HCT116 (cell line): ENCODE data around the gene PLGRKT. TPM values are rescaled to one million over a fixed set of nuclear protein-coding genes. Genes with fewer than 3 reads are reported as not detected.

Experiments
- ATAC-seq: fragments of 200-7000 bp; cut with Tn5 transposase; 2 replicates; pipeline ENCODE4 v1.9.1; 2020; ENCODE audit warnings: mild to moderate bottlenecking, moderate library complexity
- BruUV-seq: library from RNA; stranded (reverse); fragments of 400-500 nt; replicated peaks from 2 replicates; lab custom pipeline; 2021; lab: Mats Ljungman, UMichigan
- CTCF ChIA-PET: fragments of 300-600 bp; sonication (Branson Sonifier 250); formaldehyde crosslinking; loops from one replicate; lab custom pipeline; 2021; ENCODE audit warnings: antibody characterized with exemption; lab: Charles Lee
- POLR2A ChIA-PET: fragments of 300-600, 350-600 bp; sonication (Branson Sonifier 250); formaldehyde crosslinking; loops from one replicate; lab custom pipeline; 2021; ENCODE audit warnings: antibody characterized with exemption; lab: Charles Lee
- RAD21 ChIA-PET, 2 experiments: fragments of 300-600 bp; sonication (Branson Sonifier 250); formaldehyde crosslinking; loops; one replicate each; lab custom pipeline; 2023; ENCODE audit warnings: low total read pairs in 2 of 2; ENCODE audit not compliant: uncharacterized antibody in 2 of 2, unreplicated experiment in 2 of 2, low non-redundant PET in 1 of 2; lab: Charles Lee
- DNase-seq: peaks from one replicate; pipeline ENCODE4 v3.0.0-alpha.2; 2010; ENCODE audit warnings: low read depth, low spot score
- H2AFZ ChIP-seq: fragments of 200-600 bp; shearing (Covaris generic), sonication (generic); 2 replicates; pipeline ENCODE4 v1.6.1; 2017; ENCODE audit warnings: low read depth, mixed run types, mixed read lengths, antibody characterized with exemption, low read length; ENCODE audit not compliant: poor library complexity, severe bottlenecking
- H3K27ac ChIP-seq: 2 replicates; pipeline ENCODE4 v1.5.1; 2012; ENCODE audit warnings: low read depth, low read length
- H3K27me3 ChIP-seq: fragments of 200-600 bp; sonication (generic); 2 replicates; pipeline ENCODE4 v1.6.1; 2016; ENCODE audit warnings: mixed run types, low read length, mixed read lengths; ENCODE audit not compliant: insufficient read depth
- H3K36me3 ChIP-seq, 2 experiments: fragments of 200-500 bp in 1 of 2; fragments of 200-600 bp in 1 of 2; sonication (Bioruptor generic) in 1 of 2; sonication (generic) in 1 of 2; 2 replicates each; pipeline versions ENCODE4 v1.5.1 to v1.6.1; 2014 to 2016; ENCODE audit warnings: low read length in 2 of 2, inconsistent platforms in 1 of 2, mixed read lengths in 1 of 2, mixed run types in 1 of 2; ENCODE audit not compliant: insufficient read depth in 2 of 2, control insufficient read depth in 1 of 2
- H3K4me1 ChIP-seq, 2 experiments: fragments of 200-600 bp in 1 of 2; sonication (generic) in 1 of 2; 2 replicates each; pipeline versions ENCODE4 v1.5.1 to v1.6.1; 2012 to 2017; ENCODE audit warnings: low read length in 2 of 2, inconsistent platforms in 1 of 2, mild to moderate bottlenecking in 1 of 2, mixed read lengths in 1 of 2, mixed run types in 1 of 2, moderate library complexity in 1 of 2; ENCODE audit not compliant: insufficient read depth in 2 of 2, control insufficient read depth in 1 of 2
- H3K4me2 ChIP-seq: fragments of 200-600 bp; sonication (generic); 2 replicates; pipeline ENCODE4 v1.6.1; 2017; ENCODE audit warnings: mixed run types, low read length, mixed read lengths
- H3K4me3 ChIP-seq, 2 experiments: fragments of 200-600 bp in 1 of 2; sonication (generic) in 1 of 2; replicated peaks in 1 of 2; 2 replicates each; pipeline ENCODE4 v1.5.1; 2011 to 2016; ENCODE audit warnings: low read length in 2 of 2, control low read depth in 1 of 2, low read depth in 1 of 2, mild to moderate bottlenecking in 1 of 2, mixed read lengths in 1 of 2, mixed run types in 1 of 2
- H3K79me2 ChIP-seq: fragments of 200-600 bp; sonication (generic); 2 replicates; pipeline ENCODE4 v1.6.1; 2017; ENCODE audit warnings: mild to moderate bottlenecking, mixed run types, low read length, moderate library complexity, mixed read lengths; ENCODE audit not compliant: insufficient read depth
- H3K9ac ChIP-seq: fragments of 200-600 bp; sonication (generic); 2 replicates; pipeline ENCODE4 v1.6.1; 2016; ENCODE audit warnings: low read length, mixed read lengths
- H3K9me2 ChIP-seq: fragments of 200-600 bp; sonication (generic), shearing (Covaris generic); 2 replicates; pipeline ENCODE4 v1.6.1; 2017; ENCODE audit warnings: mixed run types, mild to moderate bottlenecking, moderate library complexity; ENCODE audit not compliant: insufficient read depth
- H3K9me3 ChIP-seq, 2 experiments: fragments of 200-500 bp in 1 of 2; fragments of 200-600 bp in 1 of 2; sonication (Bioruptor generic) in 1 of 2; sonication (generic) in 1 of 2; 2 replicates each; pipeline ENCODE4 v1.6.1; 2014 to 2017; ENCODE audit warnings: low read length in 2 of 2, mixed read lengths in 2 of 2, inconsistent platforms in 1 of 2, low read depth in 1 of 2, mild to moderate bottlenecking in 1 of 2, mixed run types in 1 of 2, moderate library complexity in 1 of 2; ENCODE audit not compliant: control insufficient read depth in 1 of 2, insufficient read depth in 1 of 2
- H4K20me1 ChIP-seq: fragments of 200-600 bp; sonication (generic), shearing (Covaris generic); 2 replicates; pipeline ENCODE4 v1.6.1; 2017; ENCODE audit warnings: mixed run types, mild to moderate bottlenecking, moderate library complexity; ENCODE audit not compliant: insufficient read depth
- CEBPB ChIP-seq: IDR thresholded peaks from 2 replicates; pipeline ENCODE4 v1.6.1; 2012; ENCODE audit warnings: low read depth
- EGR1 ChIP-seq: IDR thresholded peaks from 2 replicates; pipeline ENCODE4 v1.6.1; 2012; ENCODE audit warnings: low read depth
- EZH2phosphoT487 ChIP-seq: fragments of 200-600 bp; IDR thresholded peaks from 2 replicates; pipeline ENCODE4 v1.6.1; 2018; ENCODE audit warnings: antibody characterized with exemption, borderline replicate concordance
- FOSL1 ChIP-seq: IDR thresholded peaks from 2 replicates; pipeline ENCODE4 v1.6.1; 2012; ENCODE audit warnings: low read depth
- POLR2A ChIP-seq: IDR thresholded peaks from 2 replicates; pipeline ENCODE4 v1.7.0; 2011; ENCODE audit warnings: borderline replicate concordance; ENCODE audit not compliant: insufficient read depth, insufficient read length; ENCODE audit errors: extremely low read depth
- POLR2AphosphoS5 ChIP-seq: IDR thresholded peaks from 2 replicates; pipeline ENCODE4 v1.6.1; 2011; ENCODE audit warnings: mild to moderate bottlenecking, low read depth, low read length, moderate library complexity
- RAD21 ChIP-seq: IDR thresholded peaks from 2 replicates; pipeline ENCODE4 v1.6.1; 2012; ENCODE audit warnings: low read depth, mild to moderate bottlenecking
- SIN3A ChIP-seq: IDR thresholded peaks from 2 replicates; pipeline ENCODE4 v1.6.1; 2012; ENCODE audit warnings: low read depth
- SP1 ChIP-seq: IDR thresholded peaks from 2 replicates; pipeline ENCODE4 v1.6.1; 2012; ENCODE audit warnings: low read depth
- YY1 ChIP-seq: IDR thresholded peaks from 2 replicates; pipeline ENCODE4 v1.6.1; 2011; ENCODE audit warnings: low read length, low read depth, moderate library complexity, mild to moderate bottlenecking; ENCODE audit not compliant: insufficient replicate concordance; ENCODE audit errors: extremely low read depth
- intact Hi-C: fragments of 100-400 bp; cut with micrococcal nuclease; formaldehyde crosslinking; loops from 2 replicates; pipeline ENCODE4 v1.10.0; 2022
- total RNA-seq: library from RNA; stranded (reverse); gene quantifications from one replicate; pipeline ENCODE4 v1.2.1, GENCODE V29; 2021; ENCODE audit not compliant: unreplicated experiment
- TF ChIP-seq, protein P1 (sequence below): IDR thresholded peaks from 2 replicates; pipeline ENCODE4 v1.6.1; 2012; ENCODE audit warnings: low read depth

The PLGRKT gene
- total RNA-seq, 1 experiment from 2014 or later, result 23.8 TPM

DNA sequence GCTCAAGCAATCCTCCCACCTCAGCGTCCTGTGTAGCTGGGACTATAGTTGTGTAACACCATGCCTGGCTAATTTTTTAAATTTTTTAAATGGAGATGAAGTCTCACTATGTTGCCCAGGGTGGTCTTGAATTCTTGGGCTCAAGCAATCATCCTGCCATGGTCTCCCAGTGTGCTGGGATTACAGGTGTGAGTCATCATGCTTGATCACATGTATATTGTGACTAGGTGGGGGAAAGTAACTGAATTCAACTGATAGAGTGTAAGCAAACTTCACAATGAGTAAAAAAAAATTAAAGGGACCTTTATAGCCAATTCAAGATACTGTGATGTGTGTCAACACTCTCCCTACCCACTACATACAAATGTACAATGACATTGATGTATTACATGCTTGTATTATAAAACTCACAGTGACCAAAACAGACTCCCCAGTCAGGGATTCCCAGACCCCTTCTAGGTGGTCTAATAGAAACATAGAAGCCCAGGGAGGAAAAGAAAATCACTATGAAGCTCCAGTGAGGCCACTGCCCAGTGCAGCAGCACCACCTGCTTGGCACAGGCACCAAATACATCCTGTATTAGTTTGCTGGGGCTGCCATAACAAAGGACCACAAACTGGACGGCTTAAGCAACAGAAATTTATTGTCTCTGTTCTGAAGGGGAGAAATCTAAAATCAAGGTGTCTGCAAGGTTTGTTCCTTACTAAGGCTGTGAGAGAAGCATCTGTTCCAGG is 8.8 kb downstream of the PLGRKT start:
- ATAC-seq, result no peak
- CTCF ChIA-PET, result interaction anchor here (0.8 kb wide), 1 partner anchor 242 kb away, joined by 3 read pairs; no protein-coding TSS in a partner anchor
- intact Hi-C loops, result loop anchor here (5.0 to 10.0 kb wide), 2 partner anchors 667 to 1044 kb away; no protein-coding TSS in a partner anchor

More for the DNA sequence above, 8.8 kb downstream of the PLGRKT start:
- H3K4me1 ChIP-seq, result no peaks in the 10 kb centered on the region
- TF ChIP-seq EGR1 (no peak), CEBPB (no peak), SP1 (no peak), EZH2phosphoT487 (no peak), YY1 (no peak), SIN3A (no peak), POLR2AphosphoS5 (no peak), POLR2A (no peak), RAD21 (no peak), FOSL1 (no peak)
- TF ChIP-seq, protein P1, sequence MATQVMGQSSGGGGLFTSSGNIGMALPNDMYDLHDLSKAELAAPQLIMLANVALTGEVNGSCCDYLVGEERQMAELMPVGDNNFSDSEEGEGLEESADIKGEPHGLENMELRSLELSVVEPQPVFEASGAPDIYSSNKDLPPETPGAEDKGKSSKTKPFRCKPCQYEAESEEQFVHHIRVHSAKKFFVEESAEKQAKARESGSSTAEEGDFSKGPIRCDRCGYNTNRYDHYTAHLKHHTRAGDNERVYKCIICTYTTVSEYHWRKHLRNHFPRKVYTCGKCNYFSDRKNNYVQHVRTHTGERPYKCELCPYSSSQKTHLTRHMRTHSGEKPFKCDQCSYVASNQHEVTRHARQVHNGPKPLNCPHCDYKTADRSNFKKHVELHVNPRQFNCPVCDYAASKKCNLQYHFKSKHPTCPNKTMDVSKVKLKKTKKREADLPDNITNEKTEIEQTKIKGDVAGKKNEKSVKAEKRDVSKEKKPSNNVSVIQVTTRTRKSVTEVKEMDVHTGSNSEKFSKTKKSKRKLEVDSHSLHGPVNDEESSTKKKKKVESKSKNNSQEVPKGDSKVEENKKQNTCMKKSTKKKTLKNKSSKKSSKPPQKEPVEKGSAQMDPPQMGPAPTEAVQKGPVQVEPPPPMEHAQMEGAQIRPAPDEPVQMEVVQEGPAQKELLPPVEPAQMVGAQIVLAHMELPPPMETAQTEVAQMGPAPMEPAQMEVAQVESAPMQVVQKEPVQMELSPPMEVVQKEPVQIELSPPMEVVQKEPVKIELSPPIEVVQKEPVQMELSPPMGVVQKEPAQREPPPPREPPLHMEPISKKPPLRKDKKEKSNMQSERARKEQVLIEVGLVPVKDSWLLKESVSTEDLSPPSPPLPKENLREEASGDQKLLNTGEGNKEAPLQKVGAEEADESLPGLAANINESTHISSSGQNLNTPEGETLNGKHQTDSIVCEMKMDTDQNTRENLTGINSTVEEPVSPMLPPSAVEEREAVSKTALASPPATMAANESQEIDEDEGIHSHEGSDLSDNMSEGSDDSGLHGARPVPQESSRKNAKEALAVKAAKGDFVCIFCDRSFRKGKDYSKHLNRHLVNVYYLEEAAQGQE, result no peak
- H3K27me3 ChIP-seq, result no peaks in the 10 kb centered on the region
- POLR2A ChIA-PET, result interaction anchor here (1.2 kb wide), 1 partner anchor 8 kb away, joined by 5 read pairs; the partner anchor contains the start of gene PLGRKT
- no peaks in the 10 kb centered on the region for H3K79me2 ChIP-seq
- H3K36me3 ChIP-seq, result no peaks in the 10 kb centered on the region
- RAD21 ChIA-PET, result no interaction called here
- no peak overlapping the region for H2AFZ ChIP-seq
- H3K9me2 ChIP-seq, result no peaks in the 10 kb centered on the region
- H3K9ac ChIP-seq, result no peak overlapping the region
- no peak overlapping the region for H3K4me2 ChIP-seq
- H4K20me1 ChIP-seq, result no peaks in the 10 kb centered on the region
- no peak overlapping the region for H3K27ac ChIP-seq
- DNase-seq, result no peak
- no TSS peak for BruUV-seq
- H3K4me3 ChIP-seq, result no peak overlapping the region
- H3K9me3 ChIP-seq, result no peaks in the 10 kb centered on the region
